HG03442 (cell line): ENCODE results near the gene SLC29A1.

Experiments used
- ATAC-seq: cut with Tn5 transposase; IDR thresholded peaks from one replicate; pipeline ENCODE4 v1.9.1; 2021; ENCODE audit warnings: mild to moderate bottlenecking, moderate library complexity; ENCODE audit not compliant: unreplicated experiment

SLC29A1 gene

GRCh38 chr6:44251576-44252524, 28.5 kb downstream of the SLC29A1 start:
- ATAC-seq: no peak

GRCh38 chr6:44253307-44254101, 30.1 kb downstream of the SLC29A1 start:
- no peak for ATAC-seq

- ATAC-seq: no peak
These were observed 31.1 kb downstream of the SLC29A1 start for GRCh38 chr6:44254191-44255104.

- no peak for ATAC-seq
These were observed 31.9 kb downstream of the SLC29A1 start for GRCh38 chr6:44255105-44255808.

GRCh38 chr6:44255871-44256774, 32.7 kb downstream of the SLC29A1 start:
- ATAC-seq: no peak

- no peak for ATAC-seq
These were observed 33.3 kb downstream of the SLC29A1 start for GRCh38 chr6:44256775-44257024.

- peak; percentile 42 for ATAC-seq
These were observed 33.8 kb downstream of the SLC29A1 start, which contains the start of gene SLC35B2 for GRCh38 chr6:44257025-44257752. Gene SLC35B2 (minus strand): TSS chr6:44257528. CDS start chr6:44257410, 118 bp downstream.

- ATAC-seq: peak; percentile 21
These were observed 34.4 kb downstream of the SLC29A1 start for GRCh38 chr6:44257753-44258324.

- ATAC-seq: no peak
These were observed 35.0 kb downstream of the SLC29A1 start for GRCh38 chr6:44258325-44258863.

- ATAC-seq: no peak
These were observed 35.5 kb downstream of the SLC29A1 start for GRCh38 chr6:44258921-44259320.

- ATAC-seq: no peak
These were observed 36.6 kb downstream of the SLC29A1 start for GRCh38 chr6:44260011-44260410.

- no peak for ATAC-seq
These were observed 37.3 kb downstream of the SLC29A1 start for GRCh38 chr6:44260451-44261297.

GRCh38 chr6:44261581-44261980, 38.2 kb downstream of the SLC29A1 start:
- ATAC-seq: no peak

GRCh38 chr6:44262467-44263353, 39.3 kb downstream of the SLC29A1 start:
- no peak for ATAC-seq

GRCh38 chr6:44263354-44264100, 40.1 kb downstream of the SLC29A1 start:
- ATAC-seq: no peak
